Fibroblast of skin of scalp (primary cell): ENCODE data around the gene SMCO2.

ENCODE experiments used
- DNase-seq: peaks from one replicate; pipeline ENCODE4 v3.0.0-alpha.2; 2013

SMCO2 gene

DNA sequence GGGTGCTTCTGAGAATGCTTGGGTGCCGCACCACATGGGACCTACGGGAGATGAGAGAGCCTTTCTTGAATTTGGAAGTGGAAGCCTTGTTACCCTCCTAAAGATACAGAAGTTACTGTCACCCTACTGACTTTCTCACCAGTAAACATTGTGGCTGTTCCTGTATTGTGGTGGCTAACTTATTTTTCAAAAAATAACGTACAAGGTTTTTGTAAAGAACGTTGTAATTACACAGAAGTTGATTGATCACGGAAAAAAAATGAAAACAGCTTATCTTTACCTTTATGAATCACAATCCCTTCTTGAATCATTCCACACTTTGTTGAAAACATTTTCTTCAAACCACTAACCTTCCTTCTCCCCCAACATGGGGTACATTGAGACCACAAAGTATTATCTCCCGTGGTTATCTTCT is 55.5 kb downstream of the SMCO2 start:
- no peak for DNase-seq

- DNase-seq = peak; percentile 37
Observed at GRCh38 chr12:27504507-27504906, 58.0 kb downstream of the SMCO2 start.

DNA sequence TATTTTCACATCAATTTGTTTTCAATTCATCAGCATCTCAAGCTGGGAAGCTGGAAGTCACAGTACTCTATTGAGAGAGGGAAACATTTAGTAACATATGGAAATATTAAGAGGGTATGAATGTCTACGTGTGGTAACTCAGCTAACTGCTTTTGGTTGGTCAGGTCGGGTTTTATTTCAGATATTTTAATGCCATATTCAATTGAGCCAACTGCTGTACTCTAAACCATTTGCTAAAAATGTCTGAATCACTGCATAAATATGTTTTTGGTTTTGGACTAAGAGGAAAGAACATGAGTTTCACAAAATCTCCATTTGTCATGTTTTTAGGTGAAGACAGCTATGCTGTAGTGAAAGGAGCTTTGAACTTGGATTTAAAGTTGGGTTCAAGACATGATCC is 58.6 kb downstream of the SMCO2 start:
- peak; percentile 93 for DNase-seq

- DNase-seq = peak; percentile 29
Observed at GRCh38 chr12:27505761-27506160, 59.2 kb downstream of the SMCO2 start.

- DNase-seq = no peak
Observed at GRCh38 chr12:27506645-27507189, 60.2 kb downstream of the SMCO2 start.

DNA sequence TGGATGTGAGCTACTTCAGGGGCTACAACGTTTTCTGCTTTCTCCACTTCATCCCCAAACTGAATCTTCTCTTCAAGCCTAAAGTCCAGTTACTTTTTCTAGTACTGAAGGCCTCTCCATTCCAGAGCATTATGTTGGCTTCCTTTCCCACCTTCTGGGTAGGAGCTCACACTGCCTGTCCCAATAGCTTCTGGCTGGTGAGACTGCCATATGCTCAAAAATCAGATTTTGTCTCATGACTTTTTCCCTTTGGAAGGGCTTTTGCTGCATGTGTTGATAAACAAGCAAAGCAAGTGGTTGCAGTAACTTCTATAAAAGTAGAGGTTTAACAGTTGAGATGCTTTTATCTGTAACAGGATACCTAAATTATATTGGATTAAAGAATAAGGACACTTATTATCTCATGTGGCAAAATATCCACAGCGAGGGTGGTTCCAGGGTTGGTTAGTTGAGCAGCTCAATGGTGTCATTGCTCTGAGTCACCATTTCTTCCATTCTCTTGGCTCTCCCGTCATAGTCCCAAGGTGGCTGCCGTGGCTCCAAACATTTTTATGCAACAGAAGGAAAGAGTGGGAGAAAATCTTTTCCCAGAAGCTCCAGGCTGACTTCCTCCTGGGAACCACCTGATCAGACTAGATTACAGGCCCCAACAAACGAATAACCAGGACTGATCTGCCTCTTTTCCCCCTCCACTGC is 62.3 kb downstream of the SMCO2 start:
- no peak for DNase-seq

DNA sequence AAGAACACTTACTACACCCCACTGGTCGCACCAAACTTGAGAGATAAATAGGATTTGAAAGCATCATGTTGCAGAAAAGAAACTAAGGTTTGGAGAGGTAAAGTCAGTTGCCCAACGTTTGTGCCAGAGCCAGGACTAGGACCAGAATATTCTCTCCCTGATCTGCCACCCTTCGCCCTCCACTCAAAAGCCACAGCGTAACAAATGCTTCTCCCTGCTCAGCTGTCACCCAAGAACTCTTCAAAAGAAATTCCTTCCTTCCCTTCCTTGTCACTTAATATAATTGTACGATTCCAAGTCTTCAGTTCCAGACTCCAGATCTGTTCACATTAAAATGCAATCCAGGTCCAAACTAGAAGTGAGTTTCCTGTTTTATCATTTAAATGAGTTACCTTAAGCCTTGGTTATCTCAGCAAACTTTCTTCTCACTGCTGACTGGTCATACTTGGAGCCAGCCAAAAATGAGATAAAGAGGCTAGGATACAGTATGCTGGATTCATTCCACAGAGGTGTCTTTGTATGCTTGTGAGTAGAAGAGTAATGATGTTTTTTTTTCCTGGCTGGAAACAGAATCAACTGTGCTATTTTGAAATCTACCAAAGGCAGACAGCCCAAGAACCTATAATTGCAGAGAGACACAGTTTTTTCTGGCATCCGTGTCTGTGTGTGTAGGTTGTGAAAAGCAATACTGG is 64.6 kb downstream of the SMCO2 start:
- no peak for DNase-seq

- no peak for DNase-seq
Observed at GRCh38 chr12:27511723-27512045, 65.1 kb downstream of the SMCO2 start.

DNA sequence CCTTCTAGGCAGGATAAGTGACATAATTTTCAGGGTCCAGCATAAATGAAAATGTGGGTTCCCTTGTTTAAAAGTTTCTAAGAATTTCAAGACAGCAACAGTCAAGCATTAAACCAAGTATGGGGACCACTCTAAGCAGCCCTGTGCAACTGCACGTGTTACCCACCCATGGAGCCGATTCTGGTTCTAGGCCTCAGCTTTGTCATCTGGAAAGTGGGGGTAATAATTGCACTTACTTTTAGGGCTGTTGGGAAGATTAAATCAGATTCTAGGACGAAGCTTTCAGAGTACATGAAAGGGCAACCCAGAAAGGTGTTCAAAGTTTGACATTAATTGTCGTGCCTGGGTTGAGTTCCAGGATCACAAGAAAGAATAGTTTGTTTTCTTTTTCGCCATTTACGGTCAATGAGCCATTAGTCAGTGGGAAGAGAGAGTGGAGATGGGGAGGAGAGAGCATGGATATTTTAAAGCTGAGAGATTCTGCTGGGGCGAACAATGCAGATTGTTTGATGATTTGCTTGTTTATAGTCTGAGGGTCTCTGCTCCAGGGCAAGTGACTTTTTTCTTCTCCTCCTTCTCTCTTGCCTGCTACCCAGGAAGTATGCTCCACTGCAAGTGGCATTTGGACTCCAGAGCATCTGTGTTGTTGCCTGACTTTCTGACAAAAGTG is 66.8 kb downstream of the SMCO2 start:
- DNase-seq = no peak

DNA sequence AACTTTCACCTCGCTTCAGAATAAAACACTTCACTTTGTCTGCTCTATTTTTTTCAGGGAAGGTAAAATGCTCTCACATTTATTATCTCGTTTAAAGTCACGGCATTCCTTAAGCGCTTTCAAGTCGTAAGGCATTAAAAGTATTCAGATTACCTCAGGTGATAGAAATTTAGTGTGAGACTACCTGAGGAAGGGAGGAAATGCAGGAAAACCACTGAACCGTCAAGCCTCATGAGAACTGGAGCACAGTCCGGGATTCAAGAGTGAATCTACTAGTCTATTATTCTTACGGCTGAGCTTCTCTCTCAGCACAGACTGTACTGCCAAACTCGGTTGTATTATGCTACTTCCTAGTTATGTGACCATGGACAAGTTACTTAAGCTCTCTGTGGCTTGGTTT is 69.1 kb downstream of the SMCO2 start:
- no peak for DNase-seq

DNA sequence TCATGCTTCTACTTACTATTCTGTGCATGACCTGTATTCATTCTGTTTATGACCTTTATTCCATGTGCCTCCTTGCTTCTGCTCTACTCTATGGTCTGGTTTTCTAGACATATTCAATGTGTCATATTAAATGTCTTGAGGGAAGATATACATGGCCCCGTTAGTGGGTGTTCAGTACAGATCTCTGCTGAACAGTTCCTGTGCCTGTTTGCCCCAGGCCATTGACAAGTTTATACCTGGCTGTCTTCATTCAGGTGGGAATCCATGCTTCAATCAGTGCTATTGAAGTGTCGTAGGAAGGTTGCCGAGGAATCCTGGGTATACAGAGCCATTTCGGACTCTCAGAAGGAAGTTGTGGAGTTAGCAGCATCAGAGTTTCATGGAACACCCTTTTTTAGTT is 70.1 kb downstream of the SMCO2 start:
- no peak for DNase-seq

GRCh38 chr12:27517546-27517945 is 71.0 kb downstream of the SMCO2 start:
- DNase-seq = no peak

GRCh38 chr12:27517961-27518665 is 71.6 kb downstream of the SMCO2 start:
- DNase-seq = no peak

GRCh38 chr12:27521066-27521465 is 74.5 kb downstream of the SMCO2 start:
- peak; percentile 81 for DNase-seq

DNA sequence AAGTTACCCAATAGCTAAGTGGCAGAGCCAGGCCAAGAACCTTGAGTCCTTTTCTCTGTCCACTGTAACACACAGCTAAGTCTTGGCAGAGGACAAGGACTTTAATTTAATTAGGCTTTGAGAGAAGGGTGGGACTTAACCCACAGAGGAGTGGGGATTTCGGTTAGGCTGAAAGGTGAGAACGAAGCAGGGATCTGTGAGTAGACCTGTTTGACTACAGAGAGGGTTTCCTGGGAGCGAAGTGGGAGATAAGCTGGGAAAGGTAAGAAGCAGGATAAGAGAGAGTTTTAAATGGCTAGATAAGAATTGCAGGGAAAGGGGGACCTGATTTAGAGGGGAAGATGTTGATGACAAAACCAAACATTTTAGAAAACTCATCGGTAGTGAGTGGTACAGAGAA is 75.4 kb downstream of the SMCO2 start:
- DNase-seq = no peak

GRCh38 chr12:27523305-27523641 is 76.7 kb downstream of the SMCO2 start:
- DNase-seq = peak; percentile 23

DNA sequence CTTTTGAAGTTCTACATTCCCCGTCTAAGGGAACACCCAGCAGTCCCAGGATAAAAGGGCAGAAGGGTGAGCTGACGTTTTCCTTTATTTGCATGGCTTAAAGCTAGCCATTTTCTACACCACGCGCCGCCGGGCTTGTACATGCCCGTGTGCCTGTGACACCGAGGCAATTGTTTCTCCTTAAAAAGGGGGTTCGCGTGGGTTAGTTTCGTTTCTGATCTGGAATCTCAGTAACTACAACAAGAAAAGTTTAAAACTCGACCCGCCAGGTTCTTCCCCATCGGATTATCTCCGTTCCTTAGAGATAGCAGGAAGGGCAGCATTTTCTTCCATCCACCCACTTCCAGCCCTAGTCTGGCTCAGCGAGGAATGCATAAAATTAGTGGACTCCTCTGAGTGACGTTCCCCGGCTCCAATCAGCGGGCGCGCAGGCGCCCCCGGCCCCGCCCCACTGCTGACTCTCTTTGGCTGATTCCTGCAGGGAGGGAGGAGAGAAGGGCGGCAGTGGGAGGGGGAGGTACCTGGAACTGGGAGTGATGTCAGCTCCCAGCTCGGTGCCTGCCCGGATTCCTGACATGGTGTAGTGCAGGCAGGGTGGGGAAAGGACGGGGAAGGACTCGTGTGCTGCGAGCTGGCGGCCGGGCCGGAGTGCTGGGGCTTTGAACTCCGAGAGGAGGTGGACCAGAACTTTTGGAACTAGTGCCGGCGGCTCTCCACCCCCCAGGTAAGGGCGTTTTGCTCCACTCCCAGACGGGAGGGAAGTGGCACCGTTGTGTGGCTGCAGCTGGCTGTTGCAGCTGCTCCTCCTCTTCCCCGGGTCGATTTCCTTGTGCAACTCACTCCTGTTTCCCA is 77.3 kb downstream of the SMCO2 start, which contains the start of gene PPFIBP1:
TSS of gene PPFIBP1 (plus strand) at position 565 of the 852 bp plus-strand sequence. CDS start 109,191 bp downstream, outside the sequence.
- peak; percentile 98 for DNase-seq

DNA sequence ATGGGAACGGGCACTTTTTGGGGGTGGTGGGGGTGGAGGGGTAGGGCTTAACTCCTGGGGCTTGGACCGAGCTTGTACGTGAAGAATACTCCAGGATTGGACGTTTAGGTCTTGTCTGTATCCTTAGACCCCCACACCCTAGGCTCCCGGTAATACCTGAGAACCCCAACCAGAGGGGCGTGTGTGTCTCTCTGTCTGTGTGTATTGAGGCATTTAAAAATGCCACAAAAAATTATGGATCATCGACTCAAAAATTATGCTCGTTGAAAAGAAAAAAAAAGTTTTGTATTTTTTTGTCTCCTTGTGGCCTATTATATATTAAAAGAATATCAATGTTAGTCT is 77.9 kb downstream of the SMCO2 start:
- DNase-seq = no peak

DNA sequence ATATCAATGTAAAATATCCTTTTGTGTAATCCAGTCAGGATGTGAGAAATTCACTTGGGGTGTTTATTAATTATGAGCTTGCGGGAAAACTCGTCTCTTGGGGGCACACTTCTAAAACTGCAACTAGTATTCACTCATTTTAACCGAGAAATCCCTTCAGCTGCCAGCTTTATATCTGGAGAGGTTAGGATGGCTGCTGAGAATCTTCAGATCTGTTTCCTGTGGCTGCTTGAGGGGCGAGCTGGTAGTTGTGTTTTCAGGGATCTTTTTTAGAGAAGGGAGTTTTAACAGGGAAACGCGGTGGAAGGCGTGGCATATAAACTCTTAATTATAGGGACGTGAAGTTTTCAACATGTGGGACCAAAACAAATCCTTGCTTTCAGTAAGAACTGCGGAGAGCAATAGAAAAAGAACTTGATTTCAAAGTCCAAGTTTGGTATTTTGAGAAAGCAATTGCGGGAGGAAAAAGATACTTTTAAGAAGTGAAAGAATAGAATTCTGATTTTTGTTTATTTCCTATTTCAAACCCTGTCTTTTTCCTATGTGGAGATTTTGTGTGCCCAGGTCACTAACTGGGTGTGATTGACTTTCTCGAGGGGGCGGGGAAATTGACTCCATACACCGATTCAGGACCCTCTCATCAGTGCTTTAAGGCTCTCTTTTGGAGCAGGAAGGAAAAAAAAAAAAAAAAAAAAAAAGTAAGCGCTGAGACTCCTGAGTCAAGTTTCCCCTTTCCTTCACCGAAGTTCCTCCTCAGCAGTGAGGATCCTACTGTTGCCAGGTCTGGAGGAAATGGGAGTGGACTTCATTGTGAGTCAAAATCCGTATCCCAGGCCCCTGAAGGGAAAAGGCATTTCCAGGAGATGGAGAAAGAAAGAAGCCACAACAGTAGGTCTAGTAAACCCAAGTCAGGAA is 78.6 kb downstream of the SMCO2 start:
- peak; percentile 60 for DNase-seq

DNA sequence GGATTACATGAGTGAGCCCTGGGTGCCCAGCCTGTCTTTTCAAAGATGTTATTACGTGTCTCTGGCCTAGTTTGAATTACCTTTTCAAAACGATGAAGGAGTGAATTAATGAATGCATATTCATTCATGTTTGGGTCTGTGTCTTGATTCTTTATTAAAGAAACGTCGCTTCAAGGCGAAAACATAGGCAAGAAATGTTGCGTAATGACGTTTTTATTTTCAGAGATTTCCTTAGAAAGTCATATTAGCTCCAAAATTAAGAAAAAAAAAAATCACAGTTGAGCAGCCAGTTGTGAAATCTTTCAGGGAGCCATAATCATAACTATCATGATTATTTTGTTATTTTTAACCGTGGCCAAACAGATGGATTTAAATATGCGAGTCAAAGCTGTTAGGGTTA is 81.0 kb downstream of the SMCO2 start:
- no peak for DNase-seq

- no peak for DNase-seq
Observed at GRCh38 chr12:27528788-27529187, 82.3 kb downstream of the SMCO2 start.
